ENCODE results near the gene LST1.

The LST1 gene

DNA sequence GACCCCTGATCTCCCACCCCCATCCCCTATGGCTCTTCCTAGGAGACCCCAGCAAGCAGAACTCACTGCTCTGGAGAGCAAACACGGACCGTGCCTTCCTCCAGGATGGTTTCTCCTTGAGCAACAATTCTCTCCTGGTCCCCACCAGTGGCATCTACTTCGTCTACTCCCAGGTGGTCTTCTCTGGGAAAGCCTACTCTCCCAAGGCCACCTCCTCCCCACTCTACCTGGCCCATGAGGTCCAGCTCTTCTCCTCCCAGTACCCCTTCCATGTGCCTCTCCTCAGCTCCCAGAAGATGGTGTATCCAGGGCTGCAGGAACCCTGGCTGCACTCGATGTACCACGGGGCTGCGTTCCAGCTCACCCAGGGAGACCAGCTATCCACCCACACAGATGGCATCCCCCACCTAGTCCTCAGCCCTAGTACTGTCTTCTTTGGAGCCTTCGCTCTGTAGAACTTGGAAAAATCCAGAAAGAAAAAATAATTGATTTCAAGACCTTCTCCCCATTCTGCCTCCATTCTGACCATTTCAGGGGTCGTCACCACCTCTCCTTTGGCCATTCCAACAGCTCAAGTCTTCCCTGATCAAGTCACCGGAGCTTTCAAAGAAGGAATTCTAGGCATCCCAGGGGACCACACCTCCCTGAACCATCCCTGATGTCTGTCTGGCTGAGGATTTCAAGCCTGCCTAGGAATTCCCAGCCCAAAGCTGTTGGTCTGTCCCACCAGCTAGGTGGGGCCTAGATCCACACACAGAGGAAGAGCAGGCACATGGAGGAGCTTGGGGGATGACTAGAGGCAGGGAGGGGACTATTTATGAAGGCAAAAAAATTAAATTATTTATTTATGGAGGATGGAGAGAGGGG lies 12.6 kb upstream of the LST1 start:
- TF ChIP-seq, protein P1, sequence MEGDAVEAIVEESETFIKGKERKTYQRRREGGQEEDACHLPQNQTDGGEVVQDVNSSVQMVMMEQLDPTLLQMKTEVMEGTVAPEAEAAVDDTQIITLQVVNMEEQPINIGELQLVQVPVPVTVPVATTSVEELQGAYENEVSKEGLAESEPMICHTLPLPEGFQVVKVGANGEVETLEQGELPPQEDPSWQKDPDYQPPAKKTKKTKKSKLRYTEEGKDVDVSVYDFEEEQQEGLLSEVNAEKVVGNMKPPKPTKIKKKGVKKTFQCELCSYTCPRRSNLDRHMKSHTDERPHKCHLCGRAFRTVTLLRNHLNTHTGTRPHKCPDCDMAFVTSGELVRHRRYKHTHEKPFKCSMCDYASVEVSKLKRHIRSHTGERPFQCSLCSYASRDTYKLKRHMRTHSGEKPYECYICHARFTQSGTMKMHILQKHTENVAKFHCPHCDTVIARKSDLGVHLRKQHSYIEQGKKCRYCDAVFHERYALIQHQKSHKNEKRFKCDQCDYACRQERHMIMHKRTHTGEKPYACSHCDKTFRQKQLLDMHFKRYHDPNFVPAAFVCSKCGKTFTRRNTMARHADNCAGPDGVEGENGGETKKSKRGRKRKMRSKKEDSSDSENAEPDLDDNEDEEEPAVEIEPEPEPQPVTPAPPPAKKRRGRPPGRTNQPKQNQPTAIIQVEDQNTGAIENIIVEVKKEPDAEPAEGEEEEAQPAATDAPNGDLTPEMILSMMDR (IDR thresholded peaks at IDR 0.05; ENCODE audit: low read depth, low read length, missing control alignments) = no peak
- no peak overlapping the region for H3K4me3 ChIP-seq (replicated peaks; ENCODE audit: low read depth, low read length)
- DNase-seq (ENCODE audit: extremely low read depth, low read depth) = no peak

DNA sequence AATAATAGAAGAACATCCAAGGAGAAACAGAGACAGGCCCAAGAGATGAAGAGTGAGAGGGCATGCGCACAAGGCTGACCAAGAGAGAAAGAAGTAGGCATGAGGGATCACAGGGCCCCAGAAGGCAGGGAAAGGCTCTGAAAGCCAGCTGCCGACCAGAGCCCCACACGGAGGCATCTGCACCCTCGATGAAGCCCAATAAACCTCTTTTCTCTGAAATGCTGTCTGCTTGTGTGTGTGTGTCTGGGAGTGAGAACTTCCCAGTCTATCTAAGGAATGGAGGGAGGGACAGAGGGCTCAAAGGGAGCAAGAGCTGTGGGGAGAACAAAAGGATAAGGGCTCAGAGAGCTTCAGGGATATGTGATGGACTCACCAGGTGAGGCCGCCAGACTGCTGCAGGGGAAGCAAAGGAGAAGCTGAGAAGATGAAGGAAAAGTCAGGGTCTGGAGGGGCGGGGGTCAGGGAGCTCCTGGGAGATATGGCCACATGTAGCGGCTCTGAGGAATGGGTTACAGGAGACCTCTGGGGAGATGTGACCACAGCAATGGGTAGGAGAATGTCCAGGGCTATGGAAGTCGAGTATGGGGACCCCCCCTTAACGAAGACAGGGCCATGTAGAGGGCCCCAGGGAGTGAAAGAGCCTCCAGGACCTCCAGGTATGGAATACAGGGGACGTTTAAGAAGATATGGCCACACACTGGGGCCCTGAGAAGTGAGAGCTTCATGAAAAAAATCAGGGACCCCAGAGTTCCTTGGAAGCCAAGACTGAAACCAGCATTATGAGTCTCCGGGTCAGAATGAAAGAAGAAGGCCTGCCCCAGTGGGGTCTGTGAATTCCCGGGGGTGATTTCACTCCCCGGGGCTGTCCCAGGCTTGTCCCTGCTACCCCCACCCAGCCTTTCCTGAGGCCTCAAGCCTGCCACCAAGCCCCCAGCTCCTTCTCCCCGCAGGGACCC lies 11.7 kb upstream of the LST1 start:
- H3K4me3 ChIP-seq (replicated peaks; ENCODE audit: low read depth, low read length) = no peak overlapping the region
- DNase-seq (ENCODE audit: extremely low read depth, low read depth) = no peak
- TF ChIP-seq, protein P1 (IDR thresholded peaks at IDR 0.05; ENCODE audit: low read depth, low read length, missing control alignments) = no peak

DNA sequence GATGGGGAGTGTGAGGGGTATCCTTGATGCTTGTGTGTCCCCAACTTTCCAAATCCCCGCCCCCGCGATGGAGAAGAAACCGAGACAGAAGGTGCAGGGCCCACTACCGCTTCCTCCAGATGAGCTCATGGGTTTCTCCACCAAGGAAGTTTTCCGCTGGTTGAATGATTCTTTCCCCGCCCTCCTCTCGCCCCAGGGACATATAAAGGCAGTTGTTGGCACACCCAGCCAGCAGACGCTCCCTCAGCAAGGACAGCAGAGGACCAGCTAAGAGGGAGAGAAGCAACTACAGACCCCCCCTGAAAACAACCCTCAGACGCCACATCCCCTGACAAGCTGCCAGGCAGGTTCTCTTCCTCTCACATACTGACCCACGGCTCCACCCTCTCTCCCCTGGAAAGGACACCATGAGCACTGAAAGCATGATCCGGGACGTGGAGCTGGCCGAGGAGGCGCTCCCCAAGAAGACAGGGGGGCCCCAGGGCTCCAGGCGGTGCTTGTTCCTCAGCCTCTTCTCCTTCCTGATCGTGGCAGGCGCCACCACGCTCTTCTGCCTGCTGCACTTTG lies 10.7 kb upstream of the LST1 start, which contains the start of gene TNF:
Gene TNF, plus strand, starts transcription at position 231 of the 567 bp plus-strand sequence. Its CDS starts 177 bp downstream, at position 408.
- H3K4me3 ChIP-seq (replicated peaks; ENCODE audit: low read depth, low read length) = no peak within 1 kb of the TSS
- no peak for DNase-seq (ENCODE audit: extremely low read depth, low read depth)
- TF ChIP-seq, protein P1 (IDR thresholded peaks at IDR 0.05; ENCODE audit: low read depth, low read length, missing control alignments) = no peak

DNA sequence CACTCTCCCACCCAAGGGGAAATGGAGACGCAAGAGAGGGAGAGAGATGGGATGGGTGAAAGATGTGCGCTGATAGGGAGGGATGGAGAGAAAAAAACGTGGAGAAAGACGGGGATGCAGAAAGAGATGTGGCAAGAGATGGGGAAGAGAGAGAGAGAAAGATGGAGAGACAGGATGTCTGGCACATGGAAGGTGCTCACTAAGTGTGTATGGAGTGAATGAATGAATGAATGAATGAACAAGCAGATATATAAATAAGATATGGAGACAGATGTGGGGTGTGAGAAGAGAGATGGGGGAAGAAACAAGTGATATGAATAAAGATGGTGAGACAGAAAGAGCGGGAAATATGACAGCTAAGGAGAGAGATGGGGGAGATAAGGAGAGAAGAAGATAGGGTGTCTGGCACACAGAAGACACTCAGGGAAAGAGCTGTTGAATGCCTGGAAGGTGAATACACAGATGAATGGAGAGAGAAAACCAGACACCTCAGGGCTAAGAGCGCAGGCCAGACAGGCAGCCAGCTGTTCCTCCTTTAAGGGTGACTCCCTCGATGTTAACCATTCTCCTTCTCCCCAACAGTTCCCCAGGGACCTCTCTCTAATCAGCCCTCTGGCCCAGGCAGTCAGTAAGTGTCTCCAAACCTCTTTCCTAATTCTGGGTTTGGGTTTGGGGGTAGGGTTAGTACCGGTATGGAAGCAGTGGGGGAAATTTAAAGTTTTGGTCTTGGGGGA lies 10.0 kb upstream of the LST1 start:
- DNase-seq (ENCODE audit: extremely low read depth, low read depth) = no peak
- no peak overlapping the region for H3K4me3 ChIP-seq (replicated peaks; ENCODE audit: low read depth, low read length)
- TF ChIP-seq, protein P1 (IDR thresholded peaks at IDR 0.05; ENCODE audit: low read depth, low read length, missing control alignments) = no peak

DNA sequence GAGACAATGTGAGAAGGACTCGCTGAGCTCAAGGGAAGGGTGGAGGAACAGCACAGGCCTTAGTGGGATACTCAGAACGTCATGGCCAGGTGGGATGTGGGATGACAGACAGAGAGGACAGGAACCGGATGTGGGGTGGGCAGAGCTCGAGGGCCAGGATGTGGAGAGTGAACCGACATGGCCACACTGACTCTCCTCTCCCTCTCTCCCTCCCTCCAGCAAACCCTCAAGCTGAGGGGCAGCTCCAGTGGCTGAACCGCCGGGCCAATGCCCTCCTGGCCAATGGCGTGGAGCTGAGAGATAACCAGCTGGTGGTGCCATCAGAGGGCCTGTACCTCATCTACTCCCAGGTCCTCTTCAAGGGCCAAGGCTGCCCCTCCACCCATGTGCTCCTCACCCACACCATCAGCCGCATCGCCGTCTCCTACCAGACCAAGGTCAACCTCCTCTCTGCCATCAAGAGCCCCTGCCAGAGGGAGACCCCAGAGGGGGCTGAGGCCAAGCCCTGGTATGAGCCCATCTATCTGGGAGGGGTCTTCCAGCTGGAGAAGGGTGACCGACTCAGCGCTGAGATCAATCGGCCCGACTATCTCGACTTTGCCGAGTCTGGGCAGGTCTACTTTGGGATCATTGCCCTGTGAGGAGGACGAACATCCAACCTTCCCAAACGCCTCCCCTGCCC lies 9.0 kb upstream of the LST1 start:
- DNase-seq (ENCODE audit: extremely low read depth, low read depth) = no peak
- TF ChIP-seq, protein P1 (IDR thresholded peaks at IDR 0.05; ENCODE audit: low read depth, low read length, missing control alignments) = no peak
- no peak overlapping the region for H3K4me3 ChIP-seq (replicated peaks; ENCODE audit: low read depth, low read length)
